SU-DHL-6 (cell line): ENCODE measurements around the gene PSMG2.
"Not testable (repeated sequence)": the region's sequence is repeated elsewhere in the genome, so short reads cannot be mapped to it uniquely, and the experiment has no call there.

Experiments
- EZH2phosphoT487 ChIP-seq: fragments of 200-600 bp; sonication (generic), shearing (Covaris generic); conservative IDR thresholded peaks from 2 replicates; pipeline ENCODE4 v1.6.1; 2018; ENCODE audit warnings: mild to moderate bottlenecking, antibody characterized with exemption, low read length, moderate library complexity, mixed read lengths
- TF ChIP-seq, protein P1 (sequence below): fragments of 200-600 bp; sonication (generic); IDR thresholded peaks from one replicate; pipeline ENCODE4 v1.5.1; 2017; ENCODE audit warnings: antibody characterized with exemption, mild to moderate bottlenecking, low read length, moderate library complexity; ENCODE audit not compliant: insufficient read depth, poor library complexity, severe bottlenecking

DNA sequence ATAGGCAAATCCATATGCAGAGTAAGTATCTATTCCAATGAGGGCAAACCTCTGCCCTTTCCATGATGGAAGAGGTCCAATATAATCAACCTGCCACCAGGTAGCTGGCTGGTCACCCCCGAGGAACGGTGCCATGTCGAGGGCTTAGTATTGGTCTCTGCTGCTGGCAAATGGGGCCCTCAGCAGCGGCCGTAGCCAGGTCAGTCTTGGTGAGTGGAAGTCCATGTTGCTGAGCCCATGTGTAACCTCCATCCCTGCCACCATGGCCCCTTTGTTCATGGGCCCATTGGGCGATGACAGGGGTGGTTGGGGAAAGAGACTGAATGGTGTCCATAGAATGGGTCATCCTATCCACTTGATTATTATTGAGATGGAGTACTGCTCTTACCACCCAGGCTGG, 52.8 kb downstream of the PSMG2 start:
- TF ChIP-seq, protein P1, sequence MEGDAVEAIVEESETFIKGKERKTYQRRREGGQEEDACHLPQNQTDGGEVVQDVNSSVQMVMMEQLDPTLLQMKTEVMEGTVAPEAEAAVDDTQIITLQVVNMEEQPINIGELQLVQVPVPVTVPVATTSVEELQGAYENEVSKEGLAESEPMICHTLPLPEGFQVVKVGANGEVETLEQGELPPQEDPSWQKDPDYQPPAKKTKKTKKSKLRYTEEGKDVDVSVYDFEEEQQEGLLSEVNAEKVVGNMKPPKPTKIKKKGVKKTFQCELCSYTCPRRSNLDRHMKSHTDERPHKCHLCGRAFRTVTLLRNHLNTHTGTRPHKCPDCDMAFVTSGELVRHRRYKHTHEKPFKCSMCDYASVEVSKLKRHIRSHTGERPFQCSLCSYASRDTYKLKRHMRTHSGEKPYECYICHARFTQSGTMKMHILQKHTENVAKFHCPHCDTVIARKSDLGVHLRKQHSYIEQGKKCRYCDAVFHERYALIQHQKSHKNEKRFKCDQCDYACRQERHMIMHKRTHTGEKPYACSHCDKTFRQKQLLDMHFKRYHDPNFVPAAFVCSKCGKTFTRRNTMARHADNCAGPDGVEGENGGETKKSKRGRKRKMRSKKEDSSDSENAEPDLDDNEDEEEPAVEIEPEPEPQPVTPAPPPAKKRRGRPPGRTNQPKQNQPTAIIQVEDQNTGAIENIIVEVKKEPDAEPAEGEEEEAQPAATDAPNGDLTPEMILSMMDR, result not testable (repeated sequence)
- TF ChIP-seq EZH2phosphoT487, result not testable (repeated sequence)
